Measurements from ENCODE around the gene PASD1.

- TF ChIP-seq, protein P1, sequence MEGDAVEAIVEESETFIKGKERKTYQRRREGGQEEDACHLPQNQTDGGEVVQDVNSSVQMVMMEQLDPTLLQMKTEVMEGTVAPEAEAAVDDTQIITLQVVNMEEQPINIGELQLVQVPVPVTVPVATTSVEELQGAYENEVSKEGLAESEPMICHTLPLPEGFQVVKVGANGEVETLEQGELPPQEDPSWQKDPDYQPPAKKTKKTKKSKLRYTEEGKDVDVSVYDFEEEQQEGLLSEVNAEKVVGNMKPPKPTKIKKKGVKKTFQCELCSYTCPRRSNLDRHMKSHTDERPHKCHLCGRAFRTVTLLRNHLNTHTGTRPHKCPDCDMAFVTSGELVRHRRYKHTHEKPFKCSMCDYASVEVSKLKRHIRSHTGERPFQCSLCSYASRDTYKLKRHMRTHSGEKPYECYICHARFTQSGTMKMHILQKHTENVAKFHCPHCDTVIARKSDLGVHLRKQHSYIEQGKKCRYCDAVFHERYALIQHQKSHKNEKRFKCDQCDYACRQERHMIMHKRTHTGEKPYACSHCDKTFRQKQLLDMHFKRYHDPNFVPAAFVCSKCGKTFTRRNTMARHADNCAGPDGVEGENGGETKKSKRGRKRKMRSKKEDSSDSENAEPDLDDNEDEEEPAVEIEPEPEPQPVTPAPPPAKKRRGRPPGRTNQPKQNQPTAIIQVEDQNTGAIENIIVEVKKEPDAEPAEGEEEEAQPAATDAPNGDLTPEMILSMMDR (IDR thresholded peaks at IDR 0.05): no peak
- no peak for TF ChIP-seq POLR2A (IDR thresholded peaks at IDR 0.05)
These were observed 148.8 kb downstream of the PASD1 start for GRCh38 chrX:151712253-151712652.
